WTC11 (cell line): Measurements from ENCODE around the gene PUS10. TPM values are rescaled to one million over a fixed set of nuclear protein-coding genes. Genes with fewer than 3 reads are reported as not detected.

Experiments used
- ATAC-seq: fragments of 200-7000 bp; cut with Tn5 transposase; 2 replicates; pipeline ENCODE4 v1.10.0; 2021; ENCODE audit warnings: mild to moderate bottlenecking, moderate library complexity
- CTCF ChIA-PET: fragments of 300-600 bp; sonication (Branson Sonifier 250); formaldehyde crosslinking; loops from one replicate; lab custom pipeline; 2021; ENCODE audit warnings: antibody characterized with exemption; lab: Charles Lee
- POLR2A ChIA-PET: fragments of 350-600 bp; sonication (Branson Sonifier 250); formaldehyde crosslinking; loops from one replicate; lab custom pipeline; 2021; ENCODE audit warnings: antibody characterized with exemption; lab: Charles Lee
- DNase-seq: peaks from one replicate; pipeline ENCODE4 v3.0.0; 2021; ENCODE audit warnings: low spot score
- H3K27ac Mint-ChIP-seq: 2 replicates; pipeline ENCODE4 v1.8.0; 2021; ENCODE audit warnings: mixed read lengths
- H3K27me3 Mint-ChIP-seq: 2 replicates; pipeline ENCODE4 v1.8.0; 2021; ENCODE audit warnings: low read depth, mild to moderate bottlenecking, moderate library complexity, mixed read lengths
- H3K36me3 Mint-ChIP-seq: 2 replicates; pipeline ENCODE4 v1.8.0; 2021; ENCODE audit warnings: mixed read lengths
- H3K4me1 Mint-ChIP-seq: 2 replicates; pipeline ENCODE4 v1.8.0; 2022; ENCODE audit warnings: mixed read lengths
- H3K4me3 Mint-ChIP-seq: 2 replicates; pipeline ENCODE4 v1.8.0; 2021; ENCODE audit warnings: mild to moderate bottlenecking, moderate library complexity, mixed read lengths
- H3K9me3 Mint-ChIP-seq: 2 replicates; pipeline ENCODE4 v1.8.0; 2021; ENCODE audit warnings: mixed read lengths
- ESRRA ChIP-seq: sonication (generic); formaldehyde crosslinking; IDR thresholded peaks from 2 replicates; pipeline ENCODE4 v1.8.1; 2022; ENCODE audit warnings: mild to moderate bottlenecking, missing genetic modification reagents, borderline replicate concordance
- FOXK1 ChIP-seq: sonication (generic); formaldehyde crosslinking; IDR thresholded peaks from 2 replicates; pipeline ENCODE4 v1.8.0; 2022; ENCODE audit warnings: mild to moderate bottlenecking, moderate library complexity, missing genetic modification reagents
- GRHL2 ChIP-seq: fragments of 250-450 bp; sonication (Bioruptor Pico); IDR thresholded peaks from 2 replicates; pipeline ENCODE4 v1.8.0; 2022; ENCODE audit warnings: mild to moderate bottlenecking, moderate library complexity; ENCODE audit not compliant: insufficient replicate concordance, severe bottlenecking
- GTF2I ChIP-seq: fragments of 250-450 bp; sonication (Bioruptor Pico); conservative IDR thresholded peaks from 2 replicates; pipeline ENCODE4 v1.4.0; 2021; ENCODE audit warnings: mild to moderate bottlenecking
- HMGA2 ChIP-seq: fragments of 250-450 bp; sonication (Bioruptor Pico); IDR thresholded peaks from 2 replicates; pipeline ENCODE4 v1.4.0; 2021; ENCODE audit warnings: mild to moderate bottlenecking, moderate library complexity
- IRF2 ChIP-seq: sonication (generic); formaldehyde crosslinking; IDR thresholded peaks from 2 replicates; pipeline ENCODE4 v1.8.0; 2022; ENCODE audit warnings: low read depth, missing genetic modification reagents, borderline replicate concordance
- NR2C2 ChIP-seq: sonication (generic); formaldehyde crosslinking; IDR thresholded peaks from 2 replicates; pipeline ENCODE4 v1.8.0; 2022; ENCODE audit warnings: mild to moderate bottlenecking, missing genetic modification reagents
- RORB ChIP-seq: fragments of 250-450 bp; sonication (Bioruptor Pico); IDR thresholded peaks from 2 replicates; pipeline ENCODE4 v1.9.0; 2021; ENCODE audit warnings: mild to moderate bottlenecking
- TCF7 ChIP-seq: sonication (generic); formaldehyde crosslinking; IDR thresholded peaks from 2 replicates; pipeline ENCODE4 v1.8.0; 2022; ENCODE audit warnings: mild to moderate bottlenecking, low read depth, missing genetic modification reagents, moderate library complexity
- TP53 ChIP-seq: sonication (generic); formaldehyde crosslinking; IDR thresholded peaks from 2 replicates; pipeline ENCODE4 v1.8.1; 2023; ENCODE audit warnings: mild to moderate bottlenecking, missing genetic modification reagents
- ZNF219 ChIP-seq: sonication (generic); formaldehyde crosslinking; IDR thresholded peaks from 2 replicates; pipeline ENCODE4 v1.8.0; 2023; ENCODE audit warnings: missing genetic modification reagents, mild to moderate bottlenecking, borderline replicate concordance
- ZNF416 ChIP-seq: fragments of 250-450 bp; sonication (Bioruptor Pico); IDR thresholded peaks from 2 replicates; pipeline ENCODE4 v1.9.0; 2021; ENCODE audit warnings: mild to moderate bottlenecking, inconsistent platforms
- total RNA-seq: library from RNA; stranded (reverse); gene quantifications from 3 replicates; pipeline ENCODE4 v1.2.3, GENCODE V29; 2021
- TF ChIP-seq, protein P1 (sequence below): fragments of 250-450 bp; sonication (Bioruptor Pico); IDR thresholded peaks from 2 replicates; pipeline ENCODE4 v1.9.0; 2021; ENCODE audit warnings: moderate library complexity, mild to moderate bottlenecking, inconsistent platforms, borderline replicate concordance
- TF ChIP-seq, protein P2 (sequence below): sonication (generic); formaldehyde crosslinking; IDR thresholded peaks from 2 replicates; pipeline ENCODE4 v1.8.0; 2022; ENCODE audit warnings: mild to moderate bottlenecking, missing genetic modification reagents
- TF ChIP-seq, protein P3 (sequence below): fragments of 250-450 bp; sonication (Bioruptor Pico); conservative IDR thresholded peaks from 2 replicates; pipeline ENCODE4 v1.9.0; 2021; ENCODE audit warnings: mild to moderate bottlenecking
- TF ChIP-seq, protein P4 (sequence below): sonication (generic); formaldehyde crosslinking; IDR thresholded peaks from 2 replicates; pipeline ENCODE4 v1.8.1; 2022; ENCODE audit warnings: mild to moderate bottlenecking, moderate library complexity, missing genetic modification reagents
- TF ChIP-seq, protein P5 (sequence below): fragments of 250-450 bp; sonication (Bioruptor Pico); IDR thresholded peaks from 2 replicates; pipeline ENCODE4 v1.9.0; 2021; ENCODE audit warnings: mild to moderate bottlenecking
- TF ChIP-seq, protein P6 (sequence below): sonication (generic); formaldehyde crosslinking; IDR thresholded peaks from 2 replicates; pipeline ENCODE4 v1.8.1; 2022; ENCODE audit warnings: low read depth, missing genetic modification reagents, borderline replicate concordance
- TF ChIP-seq, protein P7 (sequence below): fragments of 200-600 bp; IDR thresholded peaks from 2 replicates; pipeline ENCODE4 v1.8.0; 2022; ENCODE audit warnings: antibody characterized with exemption
- TF ChIP-seq, protein P8 (sequence below): sonication (generic); formaldehyde crosslinking; IDR thresholded peaks from 2 replicates; pipeline ENCODE4 v1.8.1; 2022; ENCODE audit warnings: missing genetic modification reagents, borderline replicate concordance

PUS10 gene
- total RNA-seq, 1 experiment from 2014 or later: 2.9 TPM

DNA sequence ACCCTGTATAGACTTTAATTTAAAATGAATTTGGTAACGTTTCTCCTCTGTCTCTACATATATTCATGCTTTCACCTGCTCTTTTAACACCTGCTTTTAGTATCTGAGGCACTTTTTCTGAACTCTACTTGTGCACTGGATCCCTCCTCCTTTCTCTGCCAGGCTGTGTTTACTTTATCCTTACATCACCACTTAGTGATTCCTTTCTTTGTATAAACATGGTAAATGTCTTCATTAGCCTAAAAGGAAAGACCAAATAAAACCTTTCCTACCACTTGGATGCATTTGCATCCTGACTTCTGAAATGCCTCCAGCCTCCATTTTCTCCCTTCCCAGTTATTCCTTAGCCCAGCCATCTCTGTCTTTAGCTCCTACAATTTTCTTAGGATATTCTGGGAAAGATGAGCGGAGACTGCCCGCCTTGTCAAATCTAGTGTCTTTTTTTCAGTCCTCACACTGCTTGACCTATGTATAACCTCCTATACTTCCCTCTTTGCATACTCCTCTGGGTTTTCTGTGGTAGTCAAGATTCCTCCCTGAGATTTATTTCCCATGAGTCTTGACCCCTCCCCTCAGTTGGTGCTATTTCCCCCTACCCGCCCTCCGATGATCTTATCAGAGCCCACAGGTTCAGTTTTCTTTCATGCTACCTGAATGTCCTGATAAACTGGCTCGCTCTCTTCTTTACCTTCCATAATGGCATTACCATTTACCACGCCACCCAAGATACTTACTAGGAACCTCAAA is 91.9 kb downstream of the PUS10 start (continued):
- TF ChIP-seq, protein P1, sequence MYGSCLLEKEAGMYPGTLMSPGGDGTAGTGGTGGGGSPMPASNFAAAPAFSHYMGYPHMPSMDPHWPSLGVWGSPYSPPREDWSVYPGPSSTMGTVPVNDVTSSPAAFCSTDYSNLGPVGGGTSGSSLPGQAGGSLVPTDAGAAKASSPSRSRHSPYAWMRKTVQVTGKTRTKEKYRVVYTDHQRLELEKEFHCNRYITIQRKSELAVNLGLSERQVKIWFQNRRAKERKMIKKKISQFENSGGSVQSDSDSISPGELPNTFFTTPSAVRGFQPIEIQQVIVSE (CRISPR knock-in tag): no peak

DNA sequence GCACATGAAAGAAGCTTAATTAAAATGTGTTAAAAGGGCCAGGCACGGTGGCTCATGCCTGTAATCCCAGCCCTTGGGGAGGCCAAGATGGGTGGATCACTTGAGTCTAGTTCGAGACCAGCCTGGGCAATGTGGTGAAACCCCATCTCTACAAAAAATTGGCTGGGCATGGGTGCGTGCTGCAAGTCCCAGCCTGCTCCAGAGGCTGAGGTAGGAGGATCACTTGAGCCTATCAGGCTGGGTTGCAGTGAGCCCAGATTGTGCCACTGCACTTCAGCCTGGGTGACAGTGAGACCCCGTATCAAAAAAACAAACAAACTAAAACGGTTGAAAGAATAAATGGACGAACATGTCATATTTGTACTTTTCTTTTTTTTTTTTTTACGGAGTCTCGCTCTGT is 110.7 kb downstream of the PUS10 start:
- no peak for DNase-seq
- no peak for ATAC-seq
- TF ChIP-seq ZNF416 (CRISPR knock-in tag) (no peak), NR2C2 (no peak), ZNF219 (CRISPR knock-in tag) (no peak), FOXK1 (CRISPR knock-in tag) (no peak), GTF2I (no peak)
- TF ChIP-seq, protein P2, sequence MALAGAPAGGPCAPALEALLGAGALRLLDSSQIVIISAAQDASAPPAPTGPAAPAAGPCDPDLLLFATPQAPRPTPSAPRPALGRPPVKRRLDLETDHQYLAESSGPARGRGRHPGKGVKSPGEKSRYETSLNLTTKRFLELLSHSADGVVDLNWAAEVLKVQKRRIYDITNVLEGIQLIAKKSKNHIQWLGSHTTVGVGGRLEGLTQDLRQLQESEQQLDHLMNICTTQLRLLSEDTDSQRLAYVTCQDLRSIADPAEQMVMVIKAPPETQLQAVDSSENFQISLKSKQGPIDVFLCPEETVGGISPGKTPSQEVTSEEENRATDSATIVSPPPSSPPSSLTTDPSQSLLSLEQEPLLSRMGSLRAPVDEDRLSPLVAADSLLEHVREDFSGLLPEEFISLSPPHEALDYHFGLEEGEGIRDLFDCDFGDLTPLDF: no peak
- Mint-ChIP-seq H3K4me1 (no peaks in the 10 kb centered on the region; the same call in 1 of the 2 replicates), H3K4me3 (no peak overlapping the region), H3K36me3 (no peaks in the 10 kb centered on the region), H3K9me3 (peaks cover 3% of the 10 kb centered on the region; the same call in 1 of the 2 replicates), H3K27me3 (no peaks in the 10 kb centered on the region), H3K27ac (no peak overlapping the region)
- POLR2A ChIA-PET: no interaction called here
- CTCF ChIA-PET: no interaction called here

DNA sequence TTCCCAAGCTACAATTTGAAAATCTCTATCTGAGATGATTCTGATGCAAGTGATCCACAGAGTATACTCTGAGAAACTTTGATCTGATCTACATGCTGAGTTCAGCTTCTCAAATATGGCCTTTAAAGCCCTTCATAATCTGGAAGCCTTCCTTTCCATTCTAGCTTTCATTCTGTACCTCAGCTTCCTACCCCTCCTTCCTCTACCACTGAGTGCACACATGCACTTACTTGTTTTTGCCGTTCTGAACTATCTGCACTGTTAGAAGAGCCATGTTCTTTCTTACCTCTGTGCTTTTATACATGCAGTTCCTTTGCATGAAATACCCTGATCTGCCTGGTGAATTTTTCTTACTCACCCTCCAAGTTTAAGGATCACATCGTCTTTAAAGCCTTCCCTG is 111.7 kb downstream of the PUS10 start:
- POLR2A ChIA-PET: no interaction called here
- Mint-ChIP-seq H3K9me3 (no peaks in the 10 kb centered on the region), H3K27ac (no peak overlapping the region), H3K27me3 (no peaks in the 10 kb centered on the region), H3K4me1 (no peaks in the 10 kb centered on the region; the same call in 1 of the 2 replicates), H3K4me3 (no peak overlapping the region), H3K36me3 (no peaks in the 10 kb centered on the region)
- CTCF ChIA-PET: no interaction called here
- TF ChIP-seq, protein P3, sequence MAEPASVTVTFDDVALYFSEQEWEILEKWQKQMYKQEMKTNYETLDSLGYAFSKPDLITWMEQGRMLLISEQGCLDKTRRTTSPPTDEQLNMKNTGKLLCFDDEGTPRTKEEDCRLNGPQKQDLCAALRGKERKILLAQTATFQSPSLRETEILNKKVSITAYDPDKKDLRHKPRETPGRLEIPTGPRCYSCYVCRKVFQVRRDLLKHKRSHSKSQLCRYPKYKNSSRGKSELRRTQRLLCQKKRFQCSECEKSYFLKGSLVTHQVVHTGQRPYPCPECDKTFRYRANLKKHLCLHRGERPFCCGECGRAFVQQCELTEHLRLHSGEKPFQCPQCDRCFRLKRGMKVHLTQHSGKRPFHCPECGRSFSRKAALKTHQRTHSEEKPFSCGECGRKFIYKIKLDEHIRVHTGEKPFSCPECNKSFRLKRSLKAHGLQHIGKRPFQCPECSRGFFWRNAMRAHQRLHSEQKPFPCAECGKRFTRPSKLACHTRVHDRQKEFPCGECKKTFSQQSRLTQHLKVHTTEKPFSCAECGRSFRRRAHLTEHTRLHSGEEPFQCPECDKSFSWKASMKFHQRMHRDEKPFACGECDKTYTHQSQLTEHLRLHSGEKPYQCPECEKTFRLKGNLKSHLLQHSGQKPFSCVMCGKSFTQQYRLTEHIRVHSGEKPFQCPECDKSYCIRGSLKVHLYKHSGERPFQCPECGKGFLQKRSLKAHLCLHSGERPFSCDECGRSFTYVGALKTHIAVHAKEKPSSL (CRISPR knock-in tag): no peak
- TF ChIP-seq IRF2 (CRISPR knock-in tag): no peak
- TF ChIP-seq NR2C2: no peak
- no peak for TF ChIP-seq TP53 (CRISPR knock-in tag)
- TF ChIP-seq, protein P4, sequence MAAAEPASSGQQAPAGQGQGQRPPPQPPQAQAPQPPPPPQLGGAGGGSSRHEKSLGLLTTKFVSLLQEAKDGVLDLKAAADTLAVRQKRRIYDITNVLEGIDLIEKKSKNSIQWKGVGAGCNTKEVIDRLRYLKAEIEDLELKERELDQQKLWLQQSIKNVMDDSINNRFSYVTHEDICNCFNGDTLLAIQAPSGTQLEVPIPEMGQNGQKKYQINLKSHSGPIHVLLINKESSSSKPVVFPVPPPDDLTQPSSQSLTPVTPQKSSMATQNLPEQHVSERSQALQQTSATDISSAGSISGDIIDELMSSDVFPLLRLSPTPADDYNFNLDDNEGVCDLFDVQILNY (CRISPR knock-in tag): no peak
- TF ChIP-seq, protein P5, sequence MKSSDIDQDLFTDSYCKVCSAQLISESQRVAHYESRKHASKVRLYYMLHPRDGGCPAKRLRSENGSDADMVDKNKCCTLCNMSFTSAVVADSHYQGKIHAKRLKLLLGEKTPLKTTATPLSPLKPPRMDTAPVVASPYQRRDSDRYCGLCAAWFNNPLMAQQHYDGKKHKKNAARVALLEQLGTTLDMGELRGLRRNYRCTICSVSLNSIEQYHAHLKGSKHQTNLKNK (CRISPR knock-in tag): no peak
- no peak for TF ChIP-seq GTF2I
- no peak for TF ChIP-seq HMGA2 (CRISPR knock-in tag)
- TF ChIP-seq RORB (CRISPR knock-in tag): no peak
- TF ChIP-seq, protein P6, sequence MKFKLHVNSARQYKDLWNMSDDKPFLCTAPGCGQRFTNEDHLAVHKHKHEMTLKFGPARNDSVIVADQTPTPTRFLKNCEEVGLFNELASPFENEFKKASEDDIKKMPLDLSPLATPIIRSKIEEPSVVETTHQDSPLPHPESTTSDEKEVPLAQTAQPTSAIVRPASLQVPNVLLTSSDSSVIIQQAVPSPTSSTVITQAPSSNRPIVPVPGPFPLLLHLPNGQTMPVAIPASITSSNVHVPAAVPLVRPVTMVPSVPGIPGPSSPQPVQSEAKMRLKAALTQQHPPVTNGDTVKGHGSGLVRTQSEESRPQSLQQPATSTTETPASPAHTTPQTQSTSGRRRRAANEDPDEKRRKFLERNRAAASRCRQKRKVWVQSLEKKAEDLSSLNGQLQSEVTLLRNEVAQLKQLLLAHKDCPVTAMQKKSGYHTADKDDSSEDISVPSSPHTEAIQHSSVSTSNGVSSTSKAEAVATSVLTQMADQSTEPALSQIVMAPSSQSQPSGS (CRISPR knock-in tag): no peak
- TF ChIP-seq GRHL2 (CRISPR knock-in tag): no peak
- TF ChIP-seq, protein P2: no peak
- TF ChIP-seq ZNF219 (CRISPR knock-in tag): no peak
- TF ChIP-seq, protein P7, sequence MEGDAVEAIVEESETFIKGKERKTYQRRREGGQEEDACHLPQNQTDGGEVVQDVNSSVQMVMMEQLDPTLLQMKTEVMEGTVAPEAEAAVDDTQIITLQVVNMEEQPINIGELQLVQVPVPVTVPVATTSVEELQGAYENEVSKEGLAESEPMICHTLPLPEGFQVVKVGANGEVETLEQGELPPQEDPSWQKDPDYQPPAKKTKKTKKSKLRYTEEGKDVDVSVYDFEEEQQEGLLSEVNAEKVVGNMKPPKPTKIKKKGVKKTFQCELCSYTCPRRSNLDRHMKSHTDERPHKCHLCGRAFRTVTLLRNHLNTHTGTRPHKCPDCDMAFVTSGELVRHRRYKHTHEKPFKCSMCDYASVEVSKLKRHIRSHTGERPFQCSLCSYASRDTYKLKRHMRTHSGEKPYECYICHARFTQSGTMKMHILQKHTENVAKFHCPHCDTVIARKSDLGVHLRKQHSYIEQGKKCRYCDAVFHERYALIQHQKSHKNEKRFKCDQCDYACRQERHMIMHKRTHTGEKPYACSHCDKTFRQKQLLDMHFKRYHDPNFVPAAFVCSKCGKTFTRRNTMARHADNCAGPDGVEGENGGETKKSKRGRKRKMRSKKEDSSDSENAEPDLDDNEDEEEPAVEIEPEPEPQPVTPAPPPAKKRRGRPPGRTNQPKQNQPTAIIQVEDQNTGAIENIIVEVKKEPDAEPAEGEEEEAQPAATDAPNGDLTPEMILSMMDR: no peak
- TF ChIP-seq, protein P8, sequence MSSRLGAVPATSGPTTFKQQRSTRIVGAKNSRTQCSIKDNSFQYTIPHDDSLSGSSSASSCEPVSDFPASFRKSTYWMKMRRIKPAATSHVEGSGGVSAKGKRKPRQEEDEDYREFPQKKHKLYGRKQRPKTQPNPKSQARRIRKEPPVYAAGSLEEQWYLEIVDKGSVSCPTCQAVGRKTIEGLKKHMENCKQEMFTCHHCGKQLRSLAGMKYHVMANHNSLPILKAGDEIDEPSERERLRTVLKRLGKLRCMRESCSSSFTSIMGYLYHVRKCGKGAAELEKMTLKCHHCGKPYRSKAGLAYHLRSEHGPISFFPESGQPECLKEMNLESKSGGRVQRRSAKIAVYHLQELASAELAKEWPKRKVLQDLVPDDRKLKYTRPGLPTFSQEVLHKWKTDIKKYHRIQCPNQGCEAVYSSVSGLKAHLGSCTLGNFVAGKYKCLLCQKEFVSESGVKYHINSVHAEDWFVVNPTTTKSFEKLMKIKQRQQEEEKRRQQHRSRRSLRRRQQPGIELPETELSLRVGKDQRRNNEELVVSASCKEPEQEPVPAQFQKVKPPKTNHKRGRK (CRISPR knock-in tag): no peak
- TF ChIP-seq ESRRA (CRISPR knock-in tag): no peak
- TF ChIP-seq TCF7 (CRISPR knock-in tag): no peak
- no peak for ATAC-seq
- no peak for DNase-seq
